B cell (primary cell): ENCODE measurements around the gene TPP1. TPM values are rescaled to one million over a fixed set of nuclear protein-coding genes. Genes with fewer than 3 reads are reported as not detected.

ENCODE experiments used
- ATAC-seq: fragments of 200-7000 bp; cut with Tn5 transposase; one replicate; pipeline ENCODE4 v1.10.0; 2021; ENCODE audit warnings: low read depth, mild to moderate bottlenecking, moderate number of reproducible peaks, moderate library complexity
- CTCF ChIA-PET: fragments of 350-600 bp; sonication (Branson Sonifier 250); formaldehyde crosslinking; loops from one replicate; lab custom pipeline; 2021; ENCODE audit warnings: antibody characterized with exemption, inconsistent platforms; lab: Charles Lee
- POLR2A ChIA-PET: fragments of 350-600 bp; sonication (Branson Sonifier 250); formaldehyde crosslinking; loops from one replicate; lab custom pipeline; 2021; ENCODE audit warnings: antibody characterized with exemption; lab: Charles Lee
- DNase-seq: peaks from one replicate; pipeline ENCODE4 v3.0.0; 2013
- H2AFZ ChIP-seq: 2 replicates; pipeline ENCODE4 v1.6.1; 2012; ENCODE audit warnings: mild to moderate bottlenecking, low read depth, low read length; ENCODE audit not compliant: insufficient read depth, poor library complexity, severe bottlenecking
- H3K27ac ChIP-seq, 2 donors: 1 replicate in 1 of 2; 2 replicates in 1 of 2; pipeline ENCODE4 v1.5.1; 2012 to 2013; ENCODE audit warnings: low read length in 2 of 2, mild to moderate bottlenecking in 2 of 2, moderate library complexity in 1 of 2
- H3K27me3 ChIP-seq, 4 experiments: fragments of 200-600 bp in 1 of 4; sonication (generic) in 1 of 4; replicated peaks in 1 of 4; 1 replicate in 2 of 4; 2 replicates in 2 of 4; pipeline versions ENCODE4 v1.6.1 to v1.7.0; 2013 to 2016; ENCODE audit warnings: low read length in 3 of 4, mild to moderate bottlenecking in 2 of 4, mixed read lengths in 1 of 4, moderate library complexity in 1 of 4; ENCODE audit not compliant: insufficient read depth in 4 of 4, control insufficient read depth in 3 of 4; ENCODE audit errors: control extremely low read depth in 1 of 4
- H3K36me3 ChIP-seq, 2 experiments: replicated peaks in 1 of 2; 1 replicate in 1 of 2; 2 replicates in 1 of 2; pipeline versions ENCODE4 v1.6.1 to v1.7.1; 2013; ENCODE audit warnings: low read length in 1 of 2; ENCODE audit not compliant: insufficient read depth in 2 of 2, control insufficient read depth in 1 of 2; ENCODE audit errors: control extremely low read depth in 1 of 2, extremely low read depth in 1 of 2
- H3K4me1 ChIP-seq, 2 donors: fragments of 200-600 bp in 1 of 2; sonication (generic) in 1 of 2; 1 replicate in 1 of 2; 2 replicates in 1 of 2; pipeline versions ENCODE4 v1.5.1 to v1.6.1; 2013 to 2017; ENCODE audit warnings: low read length in 2 of 2; ENCODE audit not compliant: control insufficient read depth in 2 of 2, insufficient read depth in 2 of 2
- H3K4me2 ChIP-seq: replicated peaks from 2 replicates; pipeline ENCODE3; 2012; ENCODE audit warnings: mild to moderate bottlenecking, low read depth, low read length; ENCODE audit not compliant: poor library complexity, severe bottlenecking
- H3K4me3 ChIP-seq, 5 experiments: fragments of 200-600 bp in 1 of 5; sonication (generic) in 1 of 5; 1 replicate in 3 of 5; 2 replicates in 2 of 5; pipeline versions ENCODE4 v1.5.1 to v1.7.0; 2011 to 2016; ENCODE audit warnings: low read length in 4 of 5, mild to moderate bottlenecking in 4 of 5, low read depth in 2 of 5, control low read depth in 1 of 5, moderate library complexity in 1 of 5; ENCODE audit not compliant: insufficient read depth in 1 of 5; ENCODE audit errors: control extremely low read depth in 1 of 5, extremely low read depth in 1 of 5
- H3K79me2 ChIP-seq: fragments of 200-600 bp; sonication (generic); one replicate; pipeline ENCODE4 v1.6.0; 2016; ENCODE audit warnings: low read length; ENCODE audit not compliant: control insufficient read depth, insufficient read depth
- H3K9ac ChIP-seq: fragments of 200-600 bp; sonication (generic); 2 replicates; pipeline ENCODE4 v1.6.1; 2017; ENCODE audit warnings: mild to moderate bottlenecking, low read length, moderate library complexity
- H3K9me3 ChIP-seq, 3 donors: one replicate each; pipeline versions ENCODE4 v1.6.1 to v1.7.1; 2013; ENCODE audit warnings: low read length in 2 of 3; ENCODE audit not compliant: control insufficient read depth in 2 of 3, insufficient read depth in 1 of 3; ENCODE audit errors: control extremely low read depth in 1 of 3
- H4K20me1 ChIP-seq: 2 replicates; pipeline ENCODE4 v1.6.0; 2012; ENCODE audit warnings: mild to moderate bottlenecking, low read length; ENCODE audit not compliant: insufficient read depth, control insufficient read depth, poor library complexity, severe bottlenecking
- H3K27ac Mint-ChIP-seq: one replicate; pipeline ENCODE4 v1.8.0; 2021; ENCODE audit warnings: mixed read lengths
- H3K27me3 Mint-ChIP-seq: one replicate; pipeline ENCODE4 v1.8.0; 2021; ENCODE audit warnings: mixed read lengths
- H3K4me1 Mint-ChIP-seq: one replicate; pipeline ENCODE4 v1.8.0; 2021; ENCODE audit warnings: mixed read lengths
- H3K4me3 Mint-ChIP-seq: one replicate; pipeline ENCODE4 v1.8.0; 2021; ENCODE audit warnings: mixed read lengths
- H3K9me3 Mint-ChIP-seq: one replicate; pipeline ENCODE4 v1.8.0; 2022; ENCODE audit warnings: mixed read lengths; ENCODE audit not compliant: insufficient read depth
- CTCF ChIP-seq: fragments of 200-600 bp; IDR thresholded peaks from one replicate; pipeline ENCODE4 v1.8.0; 2022; ENCODE audit warnings: antibody characterized with exemption, mild to moderate bottlenecking
- EZH2 ChIP-seq: IDR thresholded peaks from 2 replicates; pipeline ENCODE4 v1.6.1; 2012; ENCODE audit warnings: borderline replicate concordance, low read depth, mild to moderate bottlenecking, moderate library complexity, low read length; ENCODE audit not compliant: insufficient read depth, poor library complexity, severe bottlenecking
- WGBS: methylation state at CpG from one replicate; pipeline ENCODE4 v1.1.5; 2013; ENCODE audit warnings: missing lambda C conversion rate; ENCODE audit not compliant: insufficient coverage; 5-methylcytosine and 5-hydroxymethylcytosine counted together
- intact Hi-C: fragments of 100-400 bp; cut with micrococcal nuclease; formaldehyde crosslinking; loops from one replicate; pipeline ENCODE4 v1.10.0; 2022
- polyA plus RNA-seq: library from polyadenylated mRNA; depleted of rRNA; stranded (reverse); fragments of >200 nt; gene quantifications from 2 replicates; pipeline ENCODE4 v1.2.3, GENCODE V29; 2012
- total RNA-seq, 2 donors: library from RNA; stranded (reverse); fragments of 120-200 nt in 1 of 2; gene quantifications; 1 replicate in 1 of 2; 2 replicates in 1 of 2; pipeline versions ENCODE4 v1.2.3 to v1.2.4, GENCODE V29; 2013 to 2022

The TPP1 gene
- total and polyA plus RNA-seq, 2 donors (not counting 1 experiment from before 2014, with no cell fraction given), result 133 to 191 TPM

GRCh38 chr11:6637871-6638270, 18.6 kb upstream of the TPP1 start:
- intact Hi-C loops, result no loop called here
- peaks cover 0 to 3% of the 10 kb centered on the region in 2 donors for H3K4me1 ChIP-seq
- Mint-ChIP-seq H3K4me1 (no peaks in the 10 kb centered on the region), H3K4me3 (no peak overlapping the region), H3K27me3 (no peaks in the 10 kb centered on the region), H3K9me3 (no peaks in the 10 kb centered on the region), H3K27ac (no peak overlapping the region)
- H3K36me3 ChIP-seq, result no peaks in the 10 kb centered on the region
- no peak overlapping the region for H3K4me2 ChIP-seq
- no peaks in the 10 kb centered on the region for H3K79me2 ChIP-seq
- H3K4me3 ChIP-seq, result no peak overlapping the region
- no peaks in the 10 kb centered on the region for H3K9me3 ChIP-seq
- POLR2A ChIA-PET, result no interaction called here
- ATAC-seq (no peak), DNase-seq (no peak)
- no peaks in the 10 kb centered on the region for H3K27me3 ChIP-seq
- H2AFZ ChIP-seq, result no peak overlapping the region
- WGBS, result no CpG with 5 or more reads among the region's 3 CpGs
- CTCF ChIA-PET, result interaction anchor here (1.1 kb wide), 1 partner anchor 121 kb away, joined by 3 read pairs; no protein-coding TSS in a partner anchor
- no peak overlapping the region for H3K9ac ChIP-seq
- H3K27ac ChIP-seq, result no peak overlapping the region
- H4K20me1 ChIP-seq, result no peaks in the 10 kb centered on the region
- no peak for TF ChIP-seq CTCF
- no peak for TF ChIP-seq EZH2

GRCh38 chr11:6636480-6636879, 17.3 kb upstream of the TPP1 start:
- Histone ChIP-seq H3K79me2 (no peaks in the 10 kb centered on the region), H3K9ac (no peak overlapping the region), H3K4me2 (no peak overlapping the region), H3K4me1 (peaks cover 0 to 3% of the 10 kb centered on the region in 2 donors), H3K36me3 (no peaks in the 10 kb centered on the region), H3K4me3 (no peak overlapping the region), H4K20me1 (no peaks in the 10 kb centered on the region), H3K27me3 (no peaks in the 10 kb centered on the region), H3K9me3 (no peaks in the 10 kb centered on the region), H3K27ac (no peak overlapping the region), H2AFZ (no peak overlapping the region)
- 89% methylated on average over 3 of the region's 3 CpGs for WGBS
- ATAC-seq (no peak), DNase-seq (no peak)
- ChIA-PET CTCF (no interaction called here), POLR2A (no interaction called here)
- intact Hi-C loops, result no loop called here
- no peak overlapping the region for H3K4me3 Mint-ChIP-seq
- no peaks in the 10 kb centered on the region for H3K27me3 Mint-ChIP-seq
- no peaks in the 10 kb centered on the region for H3K4me1 Mint-ChIP-seq
- TF ChIP-seq EZH2, result no peak
- no peak for TF ChIP-seq CTCF
- H3K9me3 Mint-ChIP-seq, result no peaks in the 10 kb centered on the region
- no peak overlapping the region for H3K27ac Mint-ChIP-seq
